Chondrocyte (in vitro differentiated cells): ENCODE measurements around the gene SLC39A9. TPM values are rescaled to one million over a fixed set of nuclear protein-coding genes. Genes with fewer than 3 reads are reported as not detected.

Experiments used
- DNase-seq: peaks from one replicate; pipeline ENCODE4 v3.0.0; 2021; ENCODE audit warnings: mixed read lengths, low spot score
- H3K27ac Mint-ChIP-seq: one replicate; pipeline ENCODE4 v1.8.0; 2021; ENCODE audit warnings: mild to moderate bottlenecking, moderate library complexity, mixed read lengths; ENCODE audit not compliant: unreplicated experiment
- H3K27me3 Mint-ChIP-seq: 2 replicates; pipeline ENCODE4 v1.8.0; 2021; ENCODE audit warnings: low read depth, mixed read lengths
- H3K36me3 Mint-ChIP-seq: 2 replicates; pipeline ENCODE4 v1.8.0; 2021; ENCODE audit warnings: low read depth, mixed read lengths
- H3K4me1 Mint-ChIP-seq: 2 replicates; pipeline ENCODE4 v1.8.0; 2021; ENCODE audit warnings: low read depth, mild to moderate bottlenecking, mixed read lengths
- H3K4me3 Mint-ChIP-seq: one replicate; pipeline ENCODE4 v1.8.0; 2021; ENCODE audit warnings: mild to moderate bottlenecking, moderate library complexity, mixed read lengths; ENCODE audit not compliant: unreplicated experiment
- H3K9me3 Mint-ChIP-seq: 2 replicates; pipeline ENCODE4 v1.8.0; 2021; ENCODE audit warnings: low read depth, mixed read lengths
- CTCF ChIP-seq: fragments of 200-600 bp; sonication (generic); IDR thresholded peaks from 2 replicates; pipeline ENCODE4 v1.5.0; 2021; ENCODE audit warnings: antibody characterized with exemption, mild to moderate bottlenecking, moderate library complexity
- total RNA-seq: library from RNA; stranded (reverse); gene quantifications from 3 replicates; pipeline ENCODE4 v1.2.1, GENCODE V29; 2021

SLC39A9 gene
- total RNA-seq, 1 donor from 2014 or later, result 78.9 TPM

GRCh38 chr14:69480136-69480535 is 81.6 kb downstream of the SLC39A9 start:
- Mint-ChIP-seq H3K4me1 (peaks cover 4% of the 10 kb centered on the region), H3K27ac (no peak overlapping the region), H3K9me3 (no peaks in the 10 kb centered on the region), H3K27me3 (peaks cover 12% of the 10 kb centered on the region), H3K4me3 (no peak overlapping the region), H3K36me3 (no peaks in the 10 kb centered on the region)
- DNase-seq, result no peak
- TF ChIP-seq CTCF, result no peak

DNA sequence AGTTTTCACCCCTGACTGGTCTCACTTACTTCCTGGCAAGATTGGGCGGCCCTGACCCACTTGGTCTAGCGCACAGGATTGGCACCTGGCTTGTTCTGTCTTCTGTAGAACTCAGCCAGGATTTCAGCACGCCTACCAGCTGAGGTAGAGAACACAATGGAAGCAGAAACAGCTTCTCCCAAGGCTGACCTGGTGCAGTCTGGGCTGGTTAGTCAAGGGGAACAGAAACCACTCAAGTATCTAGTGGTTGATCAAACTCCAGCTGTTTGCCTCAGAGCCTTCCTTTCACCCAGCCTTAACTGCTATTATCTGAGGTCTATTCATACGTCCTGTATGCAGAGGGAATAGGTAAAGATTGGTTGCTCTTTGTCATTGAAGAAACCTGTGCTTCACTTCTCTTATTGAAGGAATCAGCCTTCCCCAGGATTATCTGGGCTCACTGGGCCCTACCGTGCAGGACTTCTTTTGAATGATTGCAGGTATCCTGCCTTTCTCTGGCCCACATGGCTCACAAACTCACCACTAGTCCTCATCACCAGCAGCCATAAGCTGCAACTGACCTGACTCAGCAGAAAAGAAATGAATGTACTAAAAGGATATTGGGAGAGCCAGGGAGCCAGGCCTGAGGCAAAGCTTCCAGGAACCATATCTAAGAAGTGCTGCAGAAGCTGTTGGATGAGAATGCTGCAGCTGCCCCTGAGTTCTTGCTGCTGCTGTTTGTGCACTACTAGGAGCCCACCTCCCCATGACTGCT is 83.5 kb downstream of the SLC39A9 start:
- Mint-ChIP-seq H3K27me3 (peaks cover 24% of the 10 kb centered on the region), H3K27ac (no peak overlapping the region), H3K36me3 (no peaks in the 10 kb centered on the region), H3K9me3 (no peaks in the 10 kb centered on the region), H3K4me1 (peaks cover 4% of the 10 kb centered on the region), H3K4me3 (no peak overlapping the region)
- DNase-seq, result no peak
- TF ChIP-seq CTCF, result no peak

DNA sequence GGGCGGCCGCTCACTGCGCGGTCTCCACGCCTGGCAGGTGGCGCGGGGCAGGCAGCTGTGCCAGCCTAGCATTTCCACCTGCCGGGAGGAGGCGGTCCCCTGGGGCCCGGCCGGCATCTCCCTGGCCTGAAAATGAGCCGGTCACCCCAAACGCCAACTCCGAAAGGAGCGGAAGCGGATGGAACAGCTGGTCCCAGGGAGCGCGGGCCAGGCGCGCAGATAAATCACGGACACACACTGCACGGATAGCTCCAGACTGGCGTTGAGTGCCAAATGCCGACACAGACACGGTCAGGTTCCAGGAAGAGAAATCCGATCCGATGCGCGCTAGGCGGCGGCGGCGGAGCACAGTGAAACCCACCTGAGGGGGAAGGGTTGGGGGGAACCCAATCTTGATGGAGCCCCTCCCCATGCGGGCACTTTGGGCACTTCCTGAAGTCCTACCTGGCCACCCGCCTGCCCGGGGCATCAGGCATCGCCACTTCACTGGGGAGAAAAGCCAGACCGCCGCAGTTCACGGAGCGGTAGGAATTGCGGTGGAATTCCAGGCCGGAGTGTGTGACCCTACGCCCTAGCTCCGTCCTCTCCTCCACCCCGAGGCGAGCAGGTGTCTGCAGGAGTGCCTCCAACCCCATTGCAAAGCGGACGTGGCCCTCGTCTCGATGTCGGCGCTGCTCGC is 85.4 kb downstream of the SLC39A9 start:
- no peaks in the 10 kb centered on the region for H3K36me3 Mint-ChIP-seq
- peak overlapping the region; percentile 66 for H3K4me3 Mint-ChIP-seq
- H3K9me3 Mint-ChIP-seq, result no peaks in the 10 kb centered on the region
- TF ChIP-seq CTCF, result no peak
- no peak overlapping the region for H3K27ac Mint-ChIP-seq
- peaks cover 27% of the 10 kb centered on the region for H3K27me3 Mint-ChIP-seq
- DNase-seq, result no peak
- peaks cover 4% of the 10 kb centered on the region for H3K4me1 Mint-ChIP-seq

- TF ChIP-seq CTCF, result no peak
- no peak within 1 kb of the TSS for H3K27ac Mint-ChIP-seq
- peaks cover 27% of the 10 kb centered on the region for H3K27me3 Mint-ChIP-seq
- DNase-seq, result no peak
- no peaks in the 10 kb centered on the region for H3K9me3 Mint-ChIP-seq
- peaks cover 4% of the 10 kb centered on the region for H3K4me1 Mint-ChIP-seq
- H3K36me3 Mint-ChIP-seq, result no peaks in the 10 kb centered on the region
- H3K4me3 Mint-ChIP-seq, result peak within 1 kb of the TSS; percentile 66
Measured at GRCh38 chr14:69484444-69485314, 86.2 kb downstream of the SLC39A9 start, which contains the start of gene PLEKHD1. TSS of gene PLEKHD1 (plus strand) at chr14:69484728. CDS start at chr14:69484966, 238 bp downstream.

DNA sequence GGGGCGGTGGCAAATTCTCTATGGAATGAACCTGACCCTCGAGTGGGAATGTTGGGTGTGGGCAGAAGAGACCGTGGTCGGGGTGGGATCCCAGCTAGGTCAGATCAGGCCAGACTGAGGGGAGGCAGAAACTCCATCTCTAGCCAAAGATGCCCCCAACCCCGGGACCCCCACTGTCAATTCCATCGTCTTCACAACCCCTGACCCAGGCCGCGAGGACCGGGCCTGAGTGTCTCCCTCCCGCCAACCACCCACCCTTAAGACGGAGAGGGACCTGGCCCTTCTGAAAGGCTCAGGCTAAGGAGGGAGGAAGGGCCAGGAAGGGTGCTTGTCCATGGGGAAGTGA is 86.8 kb downstream of the SLC39A9 start:
- H3K36me3 Mint-ChIP-seq, result no peaks in the 10 kb centered on the region
- H3K4me1 Mint-ChIP-seq, result peaks cover 4% of the 10 kb centered on the region
- peaks cover 27% of the 10 kb centered on the region for H3K27me3 Mint-ChIP-seq
- no peak for DNase-seq
- no peak overlapping the region for H3K27ac Mint-ChIP-seq
- no peaks in the 10 kb centered on the region for H3K9me3 Mint-ChIP-seq
- TF ChIP-seq CTCF, result no peak
- no peak overlapping the region for H3K4me3 Mint-ChIP-seq
